AG09309 (cell line): Measurements from ENCODE around the gene DCLK2.

Source experiments
- DNase-seq: peaks from one replicate; pipeline ENCODE4 v3.0.0-alpha.2; 2010; ENCODE audit warnings: low read depth
- H3K4me3 ChIP-seq: 2 replicates; pipeline ENCODE4 v1.5.1; 2011; ENCODE audit warnings: mild to moderate bottlenecking, low read depth, low read length, moderate library complexity; ENCODE audit not compliant: control insufficient read depth
- TF ChIP-seq, protein P1 (sequence below): IDR thresholded peaks from 2 replicates; pipeline ENCODE4 v1.5.1; 2011; ENCODE audit warnings: mild to moderate bottlenecking, low read depth, low read length, inconsistent platforms; ENCODE audit not compliant: insufficient read depth, control insufficient read depth; ENCODE audit errors: missing control alignments

DCLK2 gene

DNA sequence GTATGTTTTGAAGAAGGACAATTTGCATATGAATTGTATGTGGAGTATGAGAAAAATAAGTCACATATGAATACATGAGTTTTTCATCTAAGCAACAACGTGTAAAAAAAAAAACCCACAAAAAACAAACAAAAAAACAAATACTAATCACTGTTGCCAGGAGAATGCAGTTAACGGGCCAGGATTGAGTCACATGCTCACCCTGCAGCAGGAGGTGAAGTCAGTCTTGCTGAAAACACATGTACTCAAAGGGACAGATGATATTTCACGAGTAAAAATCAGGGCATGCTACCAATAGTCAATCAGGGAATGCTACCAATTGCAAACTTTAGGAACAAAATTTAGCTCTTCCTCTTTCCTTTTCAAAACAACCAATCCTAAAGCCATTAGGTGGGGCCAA is 10.4 kb upstream of the DCLK2 start:
- TF ChIP-seq, protein P1, sequence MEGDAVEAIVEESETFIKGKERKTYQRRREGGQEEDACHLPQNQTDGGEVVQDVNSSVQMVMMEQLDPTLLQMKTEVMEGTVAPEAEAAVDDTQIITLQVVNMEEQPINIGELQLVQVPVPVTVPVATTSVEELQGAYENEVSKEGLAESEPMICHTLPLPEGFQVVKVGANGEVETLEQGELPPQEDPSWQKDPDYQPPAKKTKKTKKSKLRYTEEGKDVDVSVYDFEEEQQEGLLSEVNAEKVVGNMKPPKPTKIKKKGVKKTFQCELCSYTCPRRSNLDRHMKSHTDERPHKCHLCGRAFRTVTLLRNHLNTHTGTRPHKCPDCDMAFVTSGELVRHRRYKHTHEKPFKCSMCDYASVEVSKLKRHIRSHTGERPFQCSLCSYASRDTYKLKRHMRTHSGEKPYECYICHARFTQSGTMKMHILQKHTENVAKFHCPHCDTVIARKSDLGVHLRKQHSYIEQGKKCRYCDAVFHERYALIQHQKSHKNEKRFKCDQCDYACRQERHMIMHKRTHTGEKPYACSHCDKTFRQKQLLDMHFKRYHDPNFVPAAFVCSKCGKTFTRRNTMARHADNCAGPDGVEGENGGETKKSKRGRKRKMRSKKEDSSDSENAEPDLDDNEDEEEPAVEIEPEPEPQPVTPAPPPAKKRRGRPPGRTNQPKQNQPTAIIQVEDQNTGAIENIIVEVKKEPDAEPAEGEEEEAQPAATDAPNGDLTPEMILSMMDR: no peak
- DNase-seq: no peak
- H3K4me3 ChIP-seq: no peak overlapping the region

DNA sequence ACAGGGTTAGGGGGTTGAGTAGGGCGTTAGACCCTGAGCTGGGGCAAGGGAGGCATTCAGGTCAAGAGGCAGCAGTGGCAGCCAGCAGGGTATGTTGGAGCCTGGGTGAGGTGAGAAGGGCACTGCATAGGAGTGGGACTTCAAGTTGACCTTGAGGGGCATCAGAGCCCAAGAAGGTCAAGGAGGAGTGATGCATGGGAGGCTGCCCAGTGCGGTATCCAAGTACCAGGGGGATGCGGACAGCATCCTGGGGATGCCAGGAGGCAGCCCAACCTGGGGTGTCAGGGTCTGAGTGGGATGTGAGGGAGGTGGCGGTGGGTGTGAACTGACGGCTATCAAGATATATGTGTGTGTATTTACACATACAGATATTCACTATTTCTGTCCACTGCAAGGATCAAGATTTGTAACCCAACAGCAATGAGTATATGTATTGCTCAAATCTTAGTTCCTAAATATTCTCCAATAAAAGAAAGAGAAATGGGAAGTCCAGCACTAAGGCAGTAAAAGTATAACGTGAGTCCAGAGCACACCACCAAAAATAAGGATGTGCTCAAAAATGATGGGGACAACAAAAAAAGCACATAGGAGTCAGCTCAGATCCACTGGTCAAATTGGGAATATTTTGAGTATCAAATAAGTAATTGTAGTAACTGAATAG is 9.8 kb upstream of the DCLK2 start:
- TF ChIP-seq, protein P1: no peak
- DNase-seq: no peak
- no peak overlapping the region for H3K4me3 ChIP-seq

DNA sequence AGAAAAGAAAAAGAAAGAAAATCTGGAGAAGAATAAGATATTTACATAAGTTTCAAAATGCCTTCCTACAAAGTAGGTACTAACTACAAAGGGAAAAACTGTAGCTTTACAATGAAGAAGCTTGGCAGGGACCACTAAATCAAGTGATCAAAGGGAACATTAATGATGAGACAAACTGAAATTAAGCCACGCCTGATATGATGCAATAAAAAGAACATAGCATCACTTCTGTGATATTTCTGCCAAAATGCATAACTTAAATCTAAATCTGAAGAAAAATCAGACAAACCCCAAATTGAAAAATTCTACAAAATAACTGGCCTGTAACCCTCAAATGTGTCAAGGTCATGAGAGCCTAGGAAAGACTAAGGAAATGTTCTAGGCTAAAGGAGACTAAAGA is 8.9 kb upstream of the DCLK2 start:
- DNase-seq: no peak
- TF ChIP-seq, protein P1: no peak
- no peak overlapping the region for H3K4me3 ChIP-seq

- DNase-seq: no peak
- H3K4me3 ChIP-seq: no peak overlapping the region
- TF ChIP-seq, protein P1: no peak
Measured at GRCh38 chr4:150070464-150071170, 7.6 kb upstream of the DCLK2 start.

GRCh38 chr4:150072471-150072870 is 5.8 kb upstream of the DCLK2 start:
- DNase-seq: no peak
- TF ChIP-seq, protein P1: no peak
- no peak overlapping the region for H3K4me3 ChIP-seq

DNA sequence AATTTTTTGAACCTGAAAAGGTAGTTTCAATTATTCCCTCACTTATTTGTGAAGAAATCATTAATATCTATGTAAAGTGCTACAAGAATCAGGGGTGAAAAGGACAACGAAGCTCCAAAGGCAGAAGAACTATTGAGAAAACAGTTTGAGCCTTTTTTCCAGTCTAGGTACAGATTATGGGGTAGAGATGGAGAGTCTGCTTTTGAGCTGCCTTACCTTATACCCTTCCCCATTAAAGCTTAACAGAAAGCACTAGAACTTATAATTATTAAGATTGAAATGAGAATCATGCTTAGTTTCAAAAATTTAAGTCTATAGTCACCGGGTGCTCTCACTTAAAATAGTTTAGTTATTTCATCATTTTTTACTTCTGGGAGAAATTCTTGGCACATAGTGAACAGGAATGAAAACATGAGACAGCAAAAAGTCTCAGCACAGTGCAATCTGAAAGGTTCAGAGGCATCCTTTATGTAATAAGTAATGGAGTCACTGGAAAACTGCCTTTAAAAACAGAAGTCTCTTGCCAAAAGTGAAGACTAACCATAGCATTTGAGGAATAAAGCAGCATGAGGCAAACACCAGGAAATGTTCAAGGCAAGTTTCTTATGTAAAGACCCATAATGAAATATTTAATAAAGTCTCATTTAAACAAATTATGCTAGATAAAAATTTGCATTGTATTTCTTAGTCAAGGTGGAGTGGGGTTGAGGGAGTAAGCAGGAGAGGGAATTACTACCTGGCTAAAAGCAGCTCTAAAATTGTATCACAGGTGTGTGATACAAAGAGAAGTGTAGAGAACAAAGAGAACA is 5.1 kb upstream of the DCLK2 start:
- H3K4me3 ChIP-seq: no peak overlapping the region
- peak; percentile 95 for DNase-seq
- TF ChIP-seq, protein P1: no peak
